Epithelial cell of esophagus (primary cell): ENCODE measurements around the gene PPP1R14D.
A peak's percentile ranks its signal among the peaks of the same experiment; 100 is the strongest.

ENCODE experiments used
- DNase-seq: peaks from one replicate; pipeline ENCODE4 v3.0.0; 2010; ENCODE audit warnings: low read depth
- H3K4me3 ChIP-seq: 2 replicates; pipeline ENCODE4 v1.5.1; 2011; ENCODE audit warnings: mild to moderate bottlenecking, low read length, control low read depth
- CTCF ChIP-seq: IDR thresholded peaks from 2 replicates; pipeline ENCODE4 v1.5.1; 2011; ENCODE audit warnings: low read depth, mild to moderate bottlenecking, low read length, control low read depth, inconsistent platforms; ENCODE audit not compliant: insufficient read depth; ENCODE audit errors: missing control alignments

Gene PPP1R14D

GRCh38 chr15:40770147-40770721, 58.3 kb downstream of the PPP1R14D start:
- peak overlapping the region; percentile 34 for H3K4me3 ChIP-seq

GRCh38 chr15:40769274-40770146, 59.0 kb downstream of the PPP1R14D start, which contains the start of gene C15orf62:
Gene C15orf62 (plus strand): TSS chr15:40769980. CDS start chr15:40770496, 516 bp downstream.
- peak within 1 kb of the TSS; percentile 34 for H3K4me3 ChIP-seq
- no peak for TF ChIP-seq CTCF
- peak; percentile 95 for DNase-seq

More at GRCh38 chr15:40770147-40770721, 58.3 kb downstream of the PPP1R14D start:
- no peak for TF ChIP-seq CTCF
- DNase-seq = no peak

- TF ChIP-seq CTCF = no peak
- DNase-seq = no peak
- H3K4me3 ChIP-seq = no peak overlapping the region
Measured at GRCh38 chr15:40768521-40769273, 59.8 kb downstream of the PPP1R14D start.

- no peak overlapping the region for H3K4me3 ChIP-seq
- no peak for DNase-seq
- TF ChIP-seq CTCF = no peak
Measured at GRCh38 chr15:40767838-40768500, 60.5 kb downstream of the PPP1R14D start.

- no peak overlapping the region for H3K4me3 ChIP-seq
- no peak for TF ChIP-seq CTCF
- peak; percentile 65 for DNase-seq
Measured at GRCh38 chr15:40766906-40767837, 61.3 kb downstream of the PPP1R14D start.
